Esophagus muscularis mucosa (tissue), 4 donors: ENCODE results near the gene ATE1.

Experiments
- EP300 ChIP-seq: sonication (generic); formaldehyde crosslinking; IDR thresholded peaks from one replicate; pipeline ENCODE4 v1.6.1; 2017; ENCODE audit warnings: antibody characterized with exemption
- POLR2AphosphoS5 ChIP-seq, 2 donors: sonication (generic); formaldehyde crosslinking; IDR thresholded peaks; one replicate each; pipeline ENCODE4 v1.6.1; 2017; ENCODE audit warnings: antibody characterized with exemption in 2 of 2
- TF ChIP-seq, protein P1 (sequence below), 3 experiments: fragments of 200-600 bp in 2 of 3; fragments of 450-650 bp in 1 of 3; sonication (generic) in 2 of 3; IDR thresholded peaks; one replicate each; pipeline ENCODE4 v1.5.1; 2017 to 2019; ENCODE audit warnings: antibody characterized with exemption in 3 of 3, mild to moderate bottlenecking in 2 of 3, moderate library complexity in 1 of 3

DNA sequence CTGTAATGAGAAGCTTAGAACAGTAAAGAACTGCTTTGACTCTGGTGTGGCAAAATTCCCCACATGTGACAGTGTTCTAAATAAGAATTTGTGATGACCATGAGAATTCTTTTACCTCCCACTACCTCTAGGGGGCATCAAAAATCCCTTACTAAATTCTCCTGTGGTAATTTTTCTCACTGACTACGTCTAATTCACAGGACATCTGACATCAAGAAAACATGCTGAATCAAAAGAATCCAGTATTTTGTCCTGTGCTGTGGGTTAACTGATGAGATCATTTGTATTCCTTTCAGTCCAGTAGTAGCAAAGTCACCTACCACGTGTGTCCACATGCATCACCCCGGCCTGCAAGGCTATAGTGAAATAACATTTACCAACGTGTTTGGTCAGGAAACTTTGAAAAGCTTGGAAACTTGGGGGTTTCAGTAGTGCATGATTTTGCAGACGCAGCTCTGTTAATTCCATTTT is 103.8 kb downstream of the ATE1 start:
- TF ChIP-seq, protein P1, sequence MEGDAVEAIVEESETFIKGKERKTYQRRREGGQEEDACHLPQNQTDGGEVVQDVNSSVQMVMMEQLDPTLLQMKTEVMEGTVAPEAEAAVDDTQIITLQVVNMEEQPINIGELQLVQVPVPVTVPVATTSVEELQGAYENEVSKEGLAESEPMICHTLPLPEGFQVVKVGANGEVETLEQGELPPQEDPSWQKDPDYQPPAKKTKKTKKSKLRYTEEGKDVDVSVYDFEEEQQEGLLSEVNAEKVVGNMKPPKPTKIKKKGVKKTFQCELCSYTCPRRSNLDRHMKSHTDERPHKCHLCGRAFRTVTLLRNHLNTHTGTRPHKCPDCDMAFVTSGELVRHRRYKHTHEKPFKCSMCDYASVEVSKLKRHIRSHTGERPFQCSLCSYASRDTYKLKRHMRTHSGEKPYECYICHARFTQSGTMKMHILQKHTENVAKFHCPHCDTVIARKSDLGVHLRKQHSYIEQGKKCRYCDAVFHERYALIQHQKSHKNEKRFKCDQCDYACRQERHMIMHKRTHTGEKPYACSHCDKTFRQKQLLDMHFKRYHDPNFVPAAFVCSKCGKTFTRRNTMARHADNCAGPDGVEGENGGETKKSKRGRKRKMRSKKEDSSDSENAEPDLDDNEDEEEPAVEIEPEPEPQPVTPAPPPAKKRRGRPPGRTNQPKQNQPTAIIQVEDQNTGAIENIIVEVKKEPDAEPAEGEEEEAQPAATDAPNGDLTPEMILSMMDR (IDR thresholded peaks at IDR 0.05): peak; percentile 44 to 65 (median 54)
- TF ChIP-seq POLR2AphosphoS5 (IDR thresholded peaks at IDR 0.05) (no peak), EP300 (no peak)
